ENCODE measurements around the gene EPN2.

The EPN2 gene

GRCh38 chr17:19379361-19380065, 142.3 kb downstream of the EPN2 start:
- DNase-seq (ENCODE audit: low read depth in 4 of 4, low spot score in 1 of 4), result no peak

GRCh38 chr17:19380481-19381301, 143.5 kb downstream of the EPN2 start:
- DNase-seq (ENCODE audit: low read depth in 4 of 4, low spot score in 1 of 4), result no peak

GRCh38 chr17:19381361-19381740, 144.2 kb downstream of the EPN2 start:
- DNase-seq (ENCODE audit: low read depth in 4 of 4, low spot score in 1 of 4), result no peak

DNA sequence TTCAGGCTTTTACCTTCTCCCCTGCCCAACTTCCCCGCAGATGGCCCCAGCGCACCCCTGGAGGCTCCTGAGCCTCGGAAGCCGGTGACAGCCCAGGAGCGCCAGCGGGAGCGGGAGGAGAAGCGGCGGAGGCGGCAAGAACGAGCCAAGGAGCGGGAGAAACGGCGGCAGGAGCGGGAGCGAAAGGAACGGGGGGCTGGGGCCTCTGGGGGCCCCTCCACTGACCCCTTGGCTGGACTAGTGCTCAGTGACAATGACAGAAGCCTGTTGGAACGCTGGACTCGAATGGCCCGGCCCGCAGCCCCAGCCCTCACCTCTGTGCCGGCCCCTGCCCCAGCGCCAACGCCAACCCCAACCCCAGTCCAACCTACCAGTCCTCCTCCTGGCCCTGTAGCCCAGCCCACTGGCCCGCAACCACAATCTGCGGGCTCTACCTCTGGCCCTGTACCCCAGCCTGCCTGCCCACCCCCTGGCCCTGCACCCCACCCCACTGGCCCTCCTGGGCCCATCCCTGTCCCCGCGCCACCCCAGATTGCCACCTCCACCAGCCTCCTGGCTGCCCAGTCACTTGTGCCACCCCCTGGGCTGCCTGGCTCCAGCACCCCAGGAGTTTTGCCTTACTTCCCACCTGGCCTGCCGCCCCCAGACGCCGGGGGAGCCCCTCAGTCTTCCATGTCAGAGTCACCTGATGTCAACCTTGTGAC, 144.7 kb downstream of the EPN2 start:
- no peak for DNase-seq (ENCODE audit: low read depth in 4 of 4, low spot score in 1 of 4)

GRCh38 chr17:19382531-19383444, 145.6 kb downstream of the EPN2 start:
- DNase-seq (ENCODE audit: low read depth in 4 of 4, low spot score in 1 of 4), result no peak

DNA sequence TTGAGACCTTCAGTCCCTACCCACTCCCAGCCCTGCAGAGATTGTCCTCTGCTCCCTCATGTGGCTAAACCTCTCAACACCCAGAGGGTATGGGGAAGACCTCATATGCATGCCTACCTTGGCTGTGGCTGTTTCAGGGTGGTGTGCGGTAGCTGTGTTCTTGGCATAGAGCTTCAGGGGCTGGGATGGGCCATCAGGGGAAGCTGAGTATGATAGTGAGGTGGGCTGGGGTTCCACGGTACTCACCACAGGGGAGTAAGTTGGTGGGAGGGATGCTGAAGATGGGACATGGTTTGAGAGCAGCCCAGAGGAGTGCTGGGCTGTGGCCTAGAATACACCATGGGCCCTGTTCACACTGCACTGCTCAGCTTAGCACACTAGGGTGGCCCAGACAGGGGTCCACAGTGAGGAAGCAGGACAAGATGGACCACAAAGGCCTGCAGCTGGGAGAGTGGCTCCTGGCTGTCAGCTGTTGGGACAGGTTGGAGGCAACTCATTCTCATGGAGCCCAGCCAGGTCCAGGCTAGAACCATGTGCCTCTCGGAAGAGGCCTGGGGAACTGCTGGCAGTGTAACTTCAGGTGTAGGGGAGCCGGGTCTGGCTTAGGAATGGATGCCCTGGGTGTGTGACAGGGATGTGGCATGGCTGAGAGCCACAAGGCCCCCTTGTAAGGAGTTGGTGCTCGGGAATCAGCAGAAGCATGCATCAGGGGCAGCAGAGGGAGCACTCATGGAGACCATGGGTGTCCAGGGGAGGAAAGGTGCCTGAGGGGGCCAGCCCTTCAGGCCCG, 146.7 kb downstream of the EPN2 start:
- DNase-seq (ENCODE audit: low read depth in 4 of 4, low spot score in 1 of 4), result no peak

DNA sequence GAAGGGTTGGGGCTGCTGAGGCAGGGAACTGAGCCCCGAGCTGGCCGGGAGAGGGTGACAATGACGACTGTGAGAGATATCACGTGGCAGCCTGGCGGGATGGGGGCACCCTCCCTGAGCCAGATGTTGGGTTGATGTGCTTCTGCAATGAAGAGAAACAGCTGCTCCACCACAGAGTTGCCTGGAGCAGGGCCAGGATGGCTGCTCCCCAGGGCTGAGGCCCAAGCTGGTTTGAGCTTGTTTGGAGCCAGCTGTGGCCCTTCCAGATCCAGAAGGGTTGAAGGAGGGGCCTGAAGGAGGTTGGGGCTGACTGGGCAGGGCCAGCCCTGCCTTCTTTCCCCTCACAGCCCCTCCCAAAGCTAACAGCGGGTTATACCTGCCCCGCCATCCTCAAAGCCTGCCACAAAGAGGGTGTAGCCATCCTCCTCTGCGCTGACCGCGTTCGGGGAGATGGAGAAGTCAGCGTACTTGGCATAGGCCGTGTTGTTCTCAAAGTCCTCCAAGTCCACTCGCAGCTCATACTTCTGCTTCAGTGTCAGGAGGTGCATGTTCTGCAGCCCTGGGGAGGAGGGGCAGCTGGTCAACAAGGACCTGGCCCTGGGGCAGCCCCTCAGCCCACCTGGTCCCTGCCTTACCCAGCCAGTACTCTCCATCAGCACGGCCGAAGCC, 147.7 kb downstream of the EPN2 start:
- no peak for DNase-seq (ENCODE audit: low read depth in 4 of 4, low spot score in 1 of 4)

- DNase-seq (ENCODE audit: low read depth in 4 of 4, low spot score in 1 of 4), result no peak
Observed at GRCh38 chr17:19385521-19385983, 148.4 kb downstream of the EPN2 start.
